H9 (cell line): ENCODE results near the gene FAM151A. TPM values are rescaled to one million over a fixed set of nuclear protein-coding genes. Genes with fewer than 3 reads are reported as not detected.

Experiments
- DNase-seq: peaks from one replicate; pipeline ENCODE4 v3.0.0-alpha.2; 2017
- H2AFZ ChIP-seq: one replicate; pipeline ENCODE4 v1.6.1; 2013; ENCODE audit warnings: mild to moderate bottlenecking, low read length, control low read depth, moderate library complexity
- H2AK5ac ChIP-seq: 2 replicates; pipeline ENCODE4 v1.6.1; 2013; ENCODE audit warnings: low read length, control low read depth, mixed read lengths; ENCODE audit not compliant: insufficient read length
- H2BK120ac ChIP-seq: one replicate; pipeline ENCODE4 v1.6.1; 2013; ENCODE audit warnings: low read depth, mild to moderate bottlenecking, low read length, control low read depth, inconsistent platforms; ENCODE audit not compliant: poor library complexity, severe bottlenecking
- H2BK12ac ChIP-seq: 2 replicates; pipeline ENCODE4 v1.6.1; 2013; ENCODE audit warnings: low read length, control low read depth, mixed read lengths, low read depth; ENCODE audit not compliant: insufficient read length
- H2BK15ac ChIP-seq: 2 replicates; pipeline ENCODE4 v1.6.1; 2013; ENCODE audit warnings: low read depth, low read length, control low read depth
- H2BK20ac ChIP-seq: one replicate; pipeline ENCODE4 v1.6.1; 2013; ENCODE audit warnings: low read depth, mild to moderate bottlenecking, low read length, control low read depth, inconsistent platforms; ENCODE audit not compliant: poor library complexity, severe bottlenecking
- H2BK5ac ChIP-seq: 2 replicates; pipeline ENCODE4 v1.6.1; 2013; ENCODE audit warnings: low read length, control low read depth, mixed read lengths; ENCODE audit not compliant: insufficient read length
- H3K14ac ChIP-seq: 2 replicates; pipeline ENCODE4 v1.6.1; 2013; ENCODE audit warnings: low read length, control low read depth; ENCODE audit not compliant: insufficient read depth
- H3K18ac ChIP-seq: 2 replicates; pipeline ENCODE4 v1.6.1; 2013; ENCODE audit warnings: low read depth, mild to moderate bottlenecking, mixed read lengths, low read length, control low read depth; ENCODE audit not compliant: insufficient read length
- H3K23ac ChIP-seq: 2 replicates; pipeline ENCODE4 v1.6.1; 2013; ENCODE audit warnings: low read length, control low read depth, mixed read lengths, low read depth; ENCODE audit not compliant: insufficient read length
- H3K23me2 ChIP-seq: 2 replicates; pipeline ENCODE4 v1.6.1; 2013; ENCODE audit warnings: low read depth, mild to moderate bottlenecking, mixed read lengths, low read length, control low read depth; ENCODE audit not compliant: insufficient read length, poor library complexity, severe bottlenecking
- H3K27ac ChIP-seq: 2 replicates; pipeline ENCODE4 v1.5.1; 2013; ENCODE audit warnings: low read length, control low read depth, mixed read lengths, low read depth; ENCODE audit not compliant: insufficient read length
- H3K27me3 ChIP-seq: 2 replicates; pipeline ENCODE4 v1.6.1; 2013; ENCODE audit warnings: low read length, control low read depth, inconsistent platforms; ENCODE audit not compliant: insufficient read depth
- H3K4ac ChIP-seq: 2 replicates; pipeline ENCODE4 v1.6.1; 2013; ENCODE audit warnings: low read depth, mild to moderate bottlenecking, control low read depth, inconsistent platforms, low read length, moderate library complexity
- H3K4me1 ChIP-seq: 2 replicates; pipeline ENCODE4 v1.6.1; 2013; ENCODE audit warnings: low read length, control low read depth, inconsistent platforms; ENCODE audit not compliant: insufficient read depth
- H3K4me2 ChIP-seq: 2 replicates; pipeline ENCODE4 v1.6.1; 2013; ENCODE audit warnings: low read length, control low read depth, mixed read lengths; ENCODE audit not compliant: insufficient read length, insufficient read depth
- H3K56ac ChIP-seq: 2 replicates; pipeline ENCODE4 v1.6.1; 2013; ENCODE audit warnings: low read depth, mild to moderate bottlenecking, mixed read lengths, low read length, control low read depth; ENCODE audit not compliant: insufficient read length
- H3K79me1 ChIP-seq: 2 replicates; pipeline ENCODE4 v1.6.1; 2013; ENCODE audit warnings: low read depth, mild to moderate bottlenecking, moderate library complexity, low read length, control low read depth, inconsistent platforms; ENCODE audit not compliant: insufficient read depth, poor library complexity, severe bottlenecking
- H3K79me2 ChIP-seq: 2 replicates; pipeline ENCODE4 v1.6.1; 2013; ENCODE audit warnings: low read length, control low read depth, inconsistent platforms; ENCODE audit not compliant: insufficient read depth
- H3K9ac ChIP-seq: 2 replicates; pipeline ENCODE4 v1.6.1; 2013; ENCODE audit warnings: low read length, control low read depth, mixed read lengths; ENCODE audit not compliant: insufficient read length; ENCODE audit errors: extremely low read depth
- H3K9me3 ChIP-seq: one replicate; pipeline ENCODE4 v1.6.1; 2013; ENCODE audit warnings: low read depth, low read length, inconsistent platforms; ENCODE audit not compliant: control insufficient read depth
- H3T11ph ChIP-seq: one replicate; pipeline ENCODE4 v1.6.1; 2013; ENCODE audit warnings: mild to moderate bottlenecking, low read length, control low read depth, inconsistent platforms
- H4K20me1 ChIP-seq: one replicate; pipeline ENCODE4 v1.6.1; 2013; ENCODE audit not compliant: control insufficient read depth, insufficient read length, insufficient read depth
- H4K5ac ChIP-seq: 2 replicates; pipeline ENCODE4 v1.6.1; 2013; ENCODE audit warnings: low read depth, mild to moderate bottlenecking, mixed read lengths, low read length, control low read depth; ENCODE audit not compliant: insufficient read length
- H4K8ac ChIP-seq: replicated peaks from 2 replicates; pipeline ENCODE4 v1.6.1; 2013; ENCODE audit warnings: low read length, control low read depth, mixed read lengths, low read depth; ENCODE audit not compliant: insufficient read length
- H4K91ac ChIP-seq: 2 replicates; pipeline ENCODE4 v1.6.1; 2013; ENCODE audit warnings: low read depth, mild to moderate bottlenecking, moderate library complexity, mixed read lengths, low read length, control low read depth; ENCODE audit not compliant: insufficient read length
- H3K27ac Mint-ChIP-seq, 3 experiments: 2 replicates in 2 of 3; 3 replicates in 1 of 3; pipeline ENCODE4 v1.8.0; 2020 to 2021; ENCODE audit warnings: mixed read lengths in 3 of 3, mild to moderate bottlenecking in 1 of 3, moderate library complexity in 1 of 3
- H3K27me3 Mint-ChIP-seq: 2 replicates; pipeline ENCODE4 v1.8.0; 2021; ENCODE audit warnings: low read depth, mild to moderate bottlenecking, moderate library complexity, mixed read lengths
- H3K36me3 Mint-ChIP-seq, 3 experiments: 2 replicates in 2 of 3; 3 replicates in 1 of 3; pipeline ENCODE4 v1.8.0; 2020 to 2021; ENCODE audit warnings: low read depth in 3 of 3, mixed read lengths in 3 of 3; ENCODE audit not compliant: insufficient read depth in 1 of 3
- H3K4me1 Mint-ChIP-seq, 2 experiments: 2 replicates each; pipeline ENCODE4 v1.8.0; 2020; ENCODE audit warnings: mixed read lengths in 2 of 2
- H3K4me3 Mint-ChIP-seq, 2 experiments: 2 replicates in 1 of 2; 3 replicates in 1 of 2; pipeline ENCODE4 v1.8.0; 2020 to 2021; ENCODE audit warnings: mild to moderate bottlenecking in 2 of 2, mixed read lengths in 2 of 2, moderate library complexity in 1 of 2
- H3K9me3 Mint-ChIP-seq, 2 experiments: 2 replicates in 1 of 2; 3 replicates in 1 of 2; pipeline ENCODE4 v1.8.0; 2020; ENCODE audit warnings: mild to moderate bottlenecking in 2 of 2, mixed read lengths in 2 of 2, moderate library complexity in 1 of 2
- WGBS: extraction: QIAGEN DNeasy Blood & Tissue Kit; methylation state at CpG from one replicate; pipeline ENCODE4 v1.1.7; 2013; ENCODE audit warnings: missing lambda C conversion rate, low lambda C conversion rate, mixed read lengths; ENCODE audit not compliant: insufficient read length; ENCODE audit errors: extremely low coverage; 5-methylcytosine and 5-hydroxymethylcytosine counted together
- total RNA-seq: library from RNA; stranded (reverse); gene quantifications from 2 replicates; pipeline ENCODE4 v1.2.1, GENCODE V29; 2021
- TF ChIP-seq, protein P1 (sequence below): fragments of 200-600 bp; sonication (generic); conservative IDR thresholded peaks from 3 replicates; pipeline ENCODE4 v1.8.0; 2021; ENCODE audit warnings: antibody characterized with exemption, mild to moderate bottlenecking

FAM151A gene
- total RNA-seq, 1 experiment from 2014 or later = not detected

DNA sequence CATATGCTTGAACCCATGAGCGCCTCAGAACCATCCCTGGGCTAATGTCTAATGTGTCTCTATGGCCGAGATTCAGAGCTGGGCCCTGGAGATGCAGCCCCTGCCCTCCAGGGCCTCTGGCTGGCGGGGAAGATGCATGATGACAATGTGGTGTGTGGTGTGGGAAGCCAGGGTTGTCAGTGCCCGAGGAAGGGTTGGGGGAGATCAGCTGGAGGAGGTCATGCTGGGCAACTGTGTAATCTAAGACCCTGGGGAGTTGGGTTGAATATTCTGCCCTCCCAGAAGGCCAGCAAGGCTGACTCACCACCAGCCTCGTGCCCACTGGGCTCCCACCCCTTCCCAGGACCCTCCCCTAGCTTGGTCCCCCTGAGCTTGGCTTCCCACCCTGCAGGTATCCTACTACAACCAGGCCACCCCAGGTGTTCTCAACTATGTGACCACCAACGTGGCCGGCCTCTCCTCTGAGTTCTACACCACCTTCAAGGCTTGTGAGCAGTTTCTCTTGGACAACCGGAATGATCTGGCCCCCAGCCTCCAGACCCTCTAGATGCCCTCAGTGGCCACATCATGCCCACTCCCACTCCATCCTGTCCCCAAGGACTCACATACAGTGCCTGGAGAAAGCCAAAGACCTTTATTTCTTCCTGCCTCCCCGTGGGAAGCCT, 14.6 kb downstream of the FAM151A start:
- no peak overlapping the region for H3K14ac ChIP-seq
- H2BK12ac ChIP-seq = no peak overlapping the region
- Mint-ChIP-seq H3K27ac (peak overlapping the region in 2 of 3 experiments; percentile 83 to 89; a peak in 4 of 7 replicates), H3K4me1 (peaks cover 17 to 31% of the 10 kb centered on the region in 2 experiments), H3K9me3 (no peaks in the 10 kb centered on the region; a peak in 1 of 5 replicates), H3K27me3 (no peaks in the 10 kb centered on the region; the same call in 1 of the 2 replicates), H3K36me3 (no peaks in the 10 kb centered on the region; a peak in 1 of 7 replicates), H3K4me3 (no peak overlapping the region)
- H3K9ac ChIP-seq = no peak overlapping the region
- H3K23me2 ChIP-seq = no peaks in the 10 kb centered on the region
- no peak overlapping the region for H2AFZ ChIP-seq
- no CpG with 5 or more reads among the region's 9 CpGs for WGBS
- DNase-seq = no peak
- H4K20me1 ChIP-seq = no peaks in the 10 kb centered on the region
- TF ChIP-seq, protein P1, sequence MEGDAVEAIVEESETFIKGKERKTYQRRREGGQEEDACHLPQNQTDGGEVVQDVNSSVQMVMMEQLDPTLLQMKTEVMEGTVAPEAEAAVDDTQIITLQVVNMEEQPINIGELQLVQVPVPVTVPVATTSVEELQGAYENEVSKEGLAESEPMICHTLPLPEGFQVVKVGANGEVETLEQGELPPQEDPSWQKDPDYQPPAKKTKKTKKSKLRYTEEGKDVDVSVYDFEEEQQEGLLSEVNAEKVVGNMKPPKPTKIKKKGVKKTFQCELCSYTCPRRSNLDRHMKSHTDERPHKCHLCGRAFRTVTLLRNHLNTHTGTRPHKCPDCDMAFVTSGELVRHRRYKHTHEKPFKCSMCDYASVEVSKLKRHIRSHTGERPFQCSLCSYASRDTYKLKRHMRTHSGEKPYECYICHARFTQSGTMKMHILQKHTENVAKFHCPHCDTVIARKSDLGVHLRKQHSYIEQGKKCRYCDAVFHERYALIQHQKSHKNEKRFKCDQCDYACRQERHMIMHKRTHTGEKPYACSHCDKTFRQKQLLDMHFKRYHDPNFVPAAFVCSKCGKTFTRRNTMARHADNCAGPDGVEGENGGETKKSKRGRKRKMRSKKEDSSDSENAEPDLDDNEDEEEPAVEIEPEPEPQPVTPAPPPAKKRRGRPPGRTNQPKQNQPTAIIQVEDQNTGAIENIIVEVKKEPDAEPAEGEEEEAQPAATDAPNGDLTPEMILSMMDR = no peak
- H3K27me3 ChIP-seq = no peaks in the 10 kb centered on the region
- no peaks in the 10 kb centered on the region; the same call in 1 of the 2 replicates for H3K4me1 ChIP-seq
- no peak overlapping the region for H2BK120ac ChIP-seq
- no peak overlapping the region for H4K5ac ChIP-seq
- H4K8ac ChIP-seq = no peak overlapping the region
- H3K18ac ChIP-seq = no peak overlapping the region
- H3K9me3 ChIP-seq = no peaks in the 10 kb centered on the region
- no peak overlapping the region for H2BK20ac ChIP-seq
- H3K56ac ChIP-seq = no peak overlapping the region
- no peak overlapping the region for H2BK15ac ChIP-seq
- H3K4ac ChIP-seq = no peak overlapping the region; the same call in 1 of the 2 replicates
- H4K91ac ChIP-seq = no peak overlapping the region
- no peak overlapping the region for H3K23ac ChIP-seq
- no peak overlapping the region for H3K27ac ChIP-seq
- no peak overlapping the region for H3T11ph ChIP-seq
- no peaks in the 10 kb centered on the region for H3K79me1 ChIP-seq
- no peak overlapping the region for H3K4me2 ChIP-seq
- H3K79me2 ChIP-seq = no peaks in the 10 kb centered on the region
- H2AK5ac ChIP-seq = no peak overlapping the region
- H2BK5ac ChIP-seq = no peak overlapping the region
